Inflammatory macrophage (primary cell): Measurements from ENCODE around the gene RARRES1.

Experiments used
- DNase-seq, 2 donors: peaks; one replicate each; pipeline ENCODE4 v3.0.0-alpha.2; 2020 to 2022

The RARRES1 gene

GRCh38 chr3:158683230-158683962 is 48.9 kb downstream of the RARRES1 start:
- no peak for DNase-seq

- DNase-seq = no peak
Measured at GRCh38 chr3:158680861-158681260, 51.4 kb downstream of the RARRES1 start.

- DNase-seq = no peak
Measured at GRCh38 chr3:158679547-158680000, 52.7 kb downstream of the RARRES1 start.

- DNase-seq = no peak
Measured at GRCh38 chr3:158678687-158679086, 53.6 kb downstream of the RARRES1 start.

GRCh38 chr3:158672215-158673176 is 59.8 kb downstream of the RARRES1 start, which contains the start of gene LXN:
Gene LXN, minus strand, starts transcription at chr3:158672648. Its CDS starts 170 bp downstream, at chr3:158672478.
- DNase-seq = peak; percentile 68 to 80

- DNase-seq = no peak
Measured at GRCh38 chr3:158671821-158672214, 60.4 kb downstream of the RARRES1 start.

GRCh38 chr3:158668506-158668905 is 63.8 kb downstream of the RARRES1 start:
- no peak for DNase-seq

- no peak for DNase-seq
Measured at GRCh38 chr3:158666416-158666815, 65.8 kb downstream of the RARRES1 start.

- DNase-seq = no peak
Measured at GRCh38 chr3:158663832-158664231, 68.4 kb downstream of the RARRES1 start.

GRCh38 chr3:158663246-158663645 is 69.0 kb downstream of the RARRES1 start:
- no peak for DNase-seq

GRCh38 chr3:158660711-158661110 is 71.5 kb downstream of the RARRES1 start:
- no peak for DNase-seq

- peak; percentile 59 to 67 for DNase-seq
Measured at GRCh38 chr3:158659454-158660237, 72.6 kb downstream of the RARRES1 start.

- no peak for DNase-seq
Measured at GRCh38 chr3:158658889-158659288, 73.4 kb downstream of the RARRES1 start.

GRCh38 chr3:158652463-158652862 is 79.8 kb downstream of the RARRES1 start:
- DNase-seq = no peak

- DNase-seq = no peak
Measured at GRCh38 chr3:158651192-158651591, 81.1 kb downstream of the RARRES1 start.

GRCh38 chr3:158649791-158650190 is 82.5 kb downstream of the RARRES1 start:
- DNase-seq = no peak
